Esophagus squamous epithelium (tissue), 5 donors: ENCODE results near the gene HSF5. TPM values are rescaled to one million over a fixed set of nuclear protein-coding genes. Genes with fewer than 3 reads are reported as not detected.

Experiments used
- DNase-seq: peaks from one replicate; lab custom pipeline; 2025; lab: John Stamatoyannopoulos, UW
- H3K27ac ChIP-seq, 4 donors: fragments of 200-600 bp; sonication (generic); one replicate each; pipeline ENCODE4 v1.5.1; 2016 to 2019; ENCODE audit warnings: mild to moderate bottlenecking in 1 of 4
- H3K27me3 ChIP-seq, 4 donors: fragments of 200-600 bp; sonication (generic); 1 replicate in 3 of 4; 2 replicates in 1 of 4; pipeline versions ENCODE4 v1.5.1 to v1.6.0; 2017 to 2021; ENCODE audit warnings: antibody characterized with exemption in 1 of 4
- H3K36me3 ChIP-seq, 3 donors: fragments of 200-600 bp; sonication (generic); one replicate each; pipeline ENCODE4 v1.5.1; 2016 to 2019
- H3K4me1 ChIP-seq, 3 donors: fragments of 200-600 bp; sonication (generic); one replicate each; pipeline ENCODE4 v1.5.1; 2017 to 2019
- H3K4me3 ChIP-seq, 4 donors: fragments of 200-600 bp; sonication (generic); 1 replicate in 3 of 4; 2 replicates in 1 of 4; pipeline ENCODE4 v1.5.1; 2016 to 2019; ENCODE audit warnings: mild to moderate bottlenecking in 2 of 4, moderate library complexity in 1 of 4
- H3K9me3 ChIP-seq, 3 donors: fragments of 200-600 bp; sonication (generic); one replicate each; pipeline ENCODE4 v1.5.1; 2016 to 2019
- CTCF ChIP-seq, 6 experiments: fragments of 450-650 bp in 4 of 6; fragments of 200-600 bp in 2 of 6; sonication (generic) in 2 of 6; IDR thresholded peaks; one replicate each; pipeline ENCODE4 v1.5.1; 2016 to 2019; ENCODE audit warnings: antibody characterized with exemption in 6 of 6, mild to moderate bottlenecking in 4 of 6, moderate library complexity in 4 of 6
- POLR2A ChIP-seq, 4 donors: fragments of 450-650 bp; IDR thresholded peaks; one replicate each; pipeline ENCODE4 v1.6.1; 2017; ENCODE audit warnings: antibody characterized with exemption in 4 of 4, mild to moderate bottlenecking in 4 of 4, moderate library complexity in 3 of 4
- WGBS, 2 donors: methylation state at CpG; one replicate each; pipeline ENCODE4 v1.1.5; 2018; 5-methylcytosine and 5-hydroxymethylcytosine counted together
- intact Hi-C: fragments of 100-400 bp; cut with DNase I; formaldehyde crosslinking; loops from one replicate; pipeline ENCODE4 v1.15.0; 2022
- total RNA-seq, 4 donors: library from RNA; depleted of rRNA; stranded (reverse); fragments of >200 nt; gene quantifications; one replicate each; pipeline ENCODE4 v1.1.0, GENCODE V29; 2016
- donor health status: DM: yes; HTN: yes; CAD: no.

Gene HSF5
- total RNA-seq, 4 donors from 2014 or later, result under 0.01 TPM; not detected in 3

- H3K27ac ChIP-seq, result peak overlapping the region in 3 of 4 donors; percentile 12 to 60 (median 25)
Observed at GRCh38 chr17:58394534-58395223, 93.5 kb downstream of the HSF5 start.

GRCh38 chr17:58391302-58391984, 96.8 kb downstream of the HSF5 start:
- TF ChIP-seq POLR2A (IDR thresholded peaks at IDR 0.05) (no peak), CTCF (IDR thresholded peaks at IDR 0.05) (no peak)
- DNase-seq, result no peak
- Histone ChIP-seq H3K27me3 (peaks cover 0 to 6% (median 0%) of the 10 kb centered on the region in 4 donors), H3K36me3 (no peaks in the 10 kb centered on the region), H3K27ac (peak overlapping the region in 3 of 4 donors; percentile 34 to 47 (median 37)), H3K9me3 (no peaks in the 10 kb centered on the region), H3K4me1 (peaks cover 0 to 62% (median 8%) of the 10 kb centered on the region in 3 donors), H3K4me3 (no peak overlapping the region)
- intact Hi-C loops, result no loop called here
- WGBS, 2 donors, result 22 to 24% methylated on average over 6 to 8 of the region's 10 CpGs

More at GRCh38 chr17:58394534-58395223, 93.5 kb downstream of the HSF5 start:
- Histone ChIP-seq H3K9me3 (no peaks in the 10 kb centered on the region), H3K4me1 (peaks cover 0 to 64% (median 8%) of the 10 kb centered on the region in 3 donors), H3K27me3 (peaks cover 0 to 9% (median 0%) of the 10 kb centered on the region in 4 donors), H3K4me3 (no peak overlapping the region), H3K36me3 (no peaks in the 10 kb centered on the region)
- intact Hi-C loops, result no loop called here
- DNase-seq, result no peak
- TF ChIP-seq CTCF (IDR thresholded peaks at IDR 0.05) (no peak), POLR2A (IDR thresholded peaks at IDR 0.05) (no peak)
- 61 to 62% methylated on average over 3 of the region's 3 CpGs for WGBS, 2 donors

GRCh38 chr17:58390884-58391283, 97.3 kb downstream of the HSF5 start:
- peak overlapping the region in 1 of 4 donors; percentile 47 for H3K27ac ChIP-seq
- peaks cover 0 to 6% (median 0%) of the 10 kb centered on the region in 4 donors for H3K27me3 ChIP-seq
- WGBS, 2 donors, result 58 to 65% methylated on average over 2 of the region's 2 CpGs
- no peaks in the 10 kb centered on the region for H3K36me3 ChIP-seq
- peaks cover 0 to 62% (median 8%) of the 10 kb centered on the region in 3 donors for H3K4me1 ChIP-seq
- intact Hi-C loops, result no loop called here
- DNase-seq, result no peak
- TF ChIP-seq POLR2A (IDR thresholded peaks at IDR 0.05) (no peak), CTCF (IDR thresholded peaks at IDR 0.05) (no peak)
- no peak overlapping the region for H3K4me3 ChIP-seq
- no peaks in the 10 kb centered on the region for H3K9me3 ChIP-seq

- 40% methylated on average over 3 of the region's 3 CpGs for WGBS, 2 donors
- no peak for DNase-seq
- Histone ChIP-seq H3K27me3 (peaks cover 0 to 6% (median 0%) of the 10 kb centered on the region in 4 donors), H3K9me3 (no peaks in the 10 kb centered on the region), H3K27ac (no peak overlapping the region), H3K4me3 (no peak overlapping the region), H3K4me1 (peaks cover 0 to 57% (median 8%) of the 10 kb centered on the region in 3 donors), H3K36me3 (no peaks in the 10 kb centered on the region)
- no peak for TF ChIP-seq CTCF (IDR thresholded peaks at IDR 0.05)
- no peak for TF ChIP-seq POLR2A (IDR thresholded peaks at IDR 0.05)
- intact Hi-C loops, result no loop called here
Observed at GRCh38 chr17:58388302-58389190, 99.7 kb downstream of the HSF5 start.
